GM12873 (cell line): ENCODE results near the gene PAQR4.

Experiments
- TF ChIP-seq, protein P1 (sequence below): IDR thresholded peaks from 2 replicates; pipeline ENCODE4 v1.5.1; 2012; ENCODE audit warnings: low read depth, mild to moderate bottlenecking, moderate library complexity, low read length, control low read depth; ENCODE audit not compliant: insufficient read depth; ENCODE audit errors: missing control alignments

Gene PAQR4

DNA sequence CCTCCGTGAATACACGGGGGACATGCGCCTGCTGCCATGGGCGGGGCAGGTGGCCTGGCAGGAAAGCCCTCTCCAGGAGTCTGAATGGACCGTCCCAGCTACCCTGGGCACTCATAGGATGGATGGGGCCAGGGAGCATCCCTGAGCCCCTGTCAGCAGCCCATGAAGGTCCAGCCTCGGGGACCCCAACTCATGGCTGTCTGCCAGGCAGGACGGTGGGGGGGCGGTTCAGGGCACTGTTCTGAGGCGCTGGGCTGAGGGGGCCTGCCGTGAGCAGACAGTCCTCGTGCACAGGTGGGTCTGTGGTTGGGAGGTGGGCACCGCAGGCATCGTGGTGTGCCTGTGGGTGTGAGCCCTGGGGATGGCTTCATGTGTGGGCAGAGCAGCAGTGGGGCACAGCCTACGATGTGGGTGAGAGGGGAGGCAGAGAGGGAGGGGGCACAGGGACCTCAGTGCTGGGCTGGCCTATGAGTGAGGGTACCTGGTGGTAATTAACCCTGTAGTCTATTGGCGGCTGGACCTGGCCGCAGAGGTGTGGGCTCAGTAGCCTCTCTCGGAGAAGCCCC, 17.6 kb downstream of the PAQR4 start:
- TF ChIP-seq, protein P1, sequence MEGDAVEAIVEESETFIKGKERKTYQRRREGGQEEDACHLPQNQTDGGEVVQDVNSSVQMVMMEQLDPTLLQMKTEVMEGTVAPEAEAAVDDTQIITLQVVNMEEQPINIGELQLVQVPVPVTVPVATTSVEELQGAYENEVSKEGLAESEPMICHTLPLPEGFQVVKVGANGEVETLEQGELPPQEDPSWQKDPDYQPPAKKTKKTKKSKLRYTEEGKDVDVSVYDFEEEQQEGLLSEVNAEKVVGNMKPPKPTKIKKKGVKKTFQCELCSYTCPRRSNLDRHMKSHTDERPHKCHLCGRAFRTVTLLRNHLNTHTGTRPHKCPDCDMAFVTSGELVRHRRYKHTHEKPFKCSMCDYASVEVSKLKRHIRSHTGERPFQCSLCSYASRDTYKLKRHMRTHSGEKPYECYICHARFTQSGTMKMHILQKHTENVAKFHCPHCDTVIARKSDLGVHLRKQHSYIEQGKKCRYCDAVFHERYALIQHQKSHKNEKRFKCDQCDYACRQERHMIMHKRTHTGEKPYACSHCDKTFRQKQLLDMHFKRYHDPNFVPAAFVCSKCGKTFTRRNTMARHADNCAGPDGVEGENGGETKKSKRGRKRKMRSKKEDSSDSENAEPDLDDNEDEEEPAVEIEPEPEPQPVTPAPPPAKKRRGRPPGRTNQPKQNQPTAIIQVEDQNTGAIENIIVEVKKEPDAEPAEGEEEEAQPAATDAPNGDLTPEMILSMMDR: no peak

DNA sequence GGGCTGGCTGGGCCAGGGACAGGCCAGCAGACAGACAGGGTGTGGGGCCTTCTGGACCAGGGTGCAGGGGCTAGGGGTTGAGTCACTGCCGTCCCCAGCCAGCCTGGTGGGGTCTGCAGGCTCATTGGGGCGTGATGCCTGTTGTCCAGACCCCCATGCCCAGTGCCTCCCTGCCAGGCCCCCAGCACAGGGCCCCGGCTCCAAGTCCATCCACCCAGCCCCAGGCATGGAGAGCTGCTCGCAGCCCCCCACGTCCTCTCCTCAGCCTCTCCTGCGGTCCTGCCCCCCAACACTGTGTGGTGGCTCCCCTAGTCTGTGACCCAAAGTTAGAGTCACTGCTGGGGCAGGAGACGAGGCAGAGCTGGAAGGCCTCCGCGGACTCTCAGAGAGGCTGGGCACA, 18.1 kb downstream of the PAQR4 start:
- TF ChIP-seq, protein P1: no peak

DNA sequence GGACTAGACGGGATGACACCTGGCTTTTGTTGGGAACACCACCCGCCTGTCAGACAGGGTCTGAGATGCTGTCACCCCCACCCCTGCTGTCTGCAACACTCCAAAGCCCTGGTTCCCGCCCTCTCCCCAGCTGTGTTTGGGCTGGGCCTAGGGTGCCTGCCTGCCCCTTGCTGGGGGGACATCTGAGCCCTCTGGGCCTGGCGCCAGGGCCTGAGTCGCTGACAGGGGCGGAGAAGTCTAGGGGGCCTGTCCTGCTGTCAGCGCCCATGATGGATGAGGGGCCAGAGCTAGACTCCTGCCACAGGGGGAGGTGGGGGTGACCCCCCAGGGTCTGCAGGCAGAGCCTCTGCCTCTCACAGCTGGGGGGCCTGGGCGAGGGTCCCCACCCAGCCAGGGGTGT, 18.7 kb downstream of the PAQR4 start:
- TF ChIP-seq, protein P1: no peak

DNA sequence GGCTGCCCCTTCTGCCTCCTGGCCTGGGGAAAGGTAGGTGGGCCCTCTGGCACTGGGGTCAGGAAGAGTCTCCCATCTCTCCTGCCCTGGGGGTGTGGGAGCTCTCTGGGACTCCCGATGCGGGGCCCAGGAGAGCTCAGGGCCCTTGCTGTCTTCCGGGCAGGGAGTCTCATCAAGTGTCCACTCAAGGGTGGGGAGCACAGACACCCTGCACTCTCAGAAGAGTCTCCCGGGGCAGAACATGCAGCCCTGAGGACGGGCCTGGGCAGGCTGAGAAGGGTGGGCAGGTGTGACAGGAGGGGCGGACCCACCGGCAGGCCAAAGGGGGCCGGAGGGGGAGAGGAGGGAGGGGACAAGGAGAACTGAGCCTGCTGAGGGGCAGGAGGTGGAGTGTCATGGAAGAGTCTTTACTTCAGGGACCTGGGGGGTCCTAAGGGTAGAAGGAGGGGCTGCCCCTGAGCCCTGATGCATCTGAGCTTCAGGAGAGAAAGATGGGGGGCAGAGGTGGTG, 19.5 kb downstream of the PAQR4 start:
- TF ChIP-seq, protein P1: no peak

DNA sequence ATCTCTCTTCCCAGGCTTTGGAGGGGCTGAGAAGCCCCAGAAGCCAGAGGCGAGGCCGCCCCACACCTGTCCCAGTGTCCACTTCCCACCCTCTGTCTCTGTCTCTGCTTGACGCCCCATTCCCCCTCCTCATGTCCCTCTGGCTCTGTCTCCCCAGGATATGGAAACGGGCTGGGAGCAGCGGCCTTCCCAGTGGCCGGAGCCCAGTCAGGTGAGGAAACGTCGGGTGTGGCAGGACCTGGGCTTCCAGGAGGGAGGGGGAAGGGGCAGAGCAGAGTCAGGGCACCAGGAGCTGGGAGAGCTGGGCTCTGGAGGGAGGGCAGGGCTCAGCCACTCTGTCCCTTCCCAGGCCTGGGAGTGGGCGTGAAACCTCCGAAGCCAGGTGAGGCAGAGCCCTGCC, 21.7 kb downstream of the PAQR4 start:
- TF ChIP-seq, protein P1: no peak

DNA sequence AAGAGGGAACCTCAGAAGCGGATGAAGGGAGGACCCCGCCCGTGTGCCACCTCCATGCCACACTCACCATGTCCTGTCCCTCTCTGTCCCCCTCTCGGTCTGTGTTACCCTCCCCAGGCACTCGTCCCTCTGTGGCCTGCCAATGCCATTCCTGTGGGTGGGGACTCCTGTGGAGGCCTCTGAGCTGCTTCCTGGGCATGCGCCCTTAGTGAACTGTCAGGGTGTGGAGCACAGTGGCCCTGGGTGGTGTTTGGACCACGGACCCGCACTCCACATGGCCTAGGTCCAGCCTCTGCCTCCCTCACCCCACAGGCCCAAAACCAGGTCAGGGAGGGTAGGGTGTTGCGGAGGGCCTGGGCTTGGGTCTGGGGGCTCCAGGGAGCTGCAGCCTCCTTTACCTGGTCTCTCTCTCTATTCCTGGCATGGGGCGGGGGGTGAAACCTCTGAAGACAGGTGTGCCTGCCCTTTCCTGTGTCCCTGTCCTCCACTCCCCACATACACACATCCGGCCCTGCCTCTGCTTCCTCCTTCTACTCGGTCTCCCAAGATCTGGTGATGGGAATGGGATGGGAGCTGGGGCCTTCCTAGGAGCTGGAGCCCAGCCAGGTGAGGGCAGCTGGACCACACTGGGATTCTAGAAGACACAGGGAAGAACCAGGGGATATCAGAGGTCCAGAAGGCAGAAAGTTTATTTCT, 22.6 kb downstream of the PAQR4 start:
- TF ChIP-seq, protein P1: no peak

DNA sequence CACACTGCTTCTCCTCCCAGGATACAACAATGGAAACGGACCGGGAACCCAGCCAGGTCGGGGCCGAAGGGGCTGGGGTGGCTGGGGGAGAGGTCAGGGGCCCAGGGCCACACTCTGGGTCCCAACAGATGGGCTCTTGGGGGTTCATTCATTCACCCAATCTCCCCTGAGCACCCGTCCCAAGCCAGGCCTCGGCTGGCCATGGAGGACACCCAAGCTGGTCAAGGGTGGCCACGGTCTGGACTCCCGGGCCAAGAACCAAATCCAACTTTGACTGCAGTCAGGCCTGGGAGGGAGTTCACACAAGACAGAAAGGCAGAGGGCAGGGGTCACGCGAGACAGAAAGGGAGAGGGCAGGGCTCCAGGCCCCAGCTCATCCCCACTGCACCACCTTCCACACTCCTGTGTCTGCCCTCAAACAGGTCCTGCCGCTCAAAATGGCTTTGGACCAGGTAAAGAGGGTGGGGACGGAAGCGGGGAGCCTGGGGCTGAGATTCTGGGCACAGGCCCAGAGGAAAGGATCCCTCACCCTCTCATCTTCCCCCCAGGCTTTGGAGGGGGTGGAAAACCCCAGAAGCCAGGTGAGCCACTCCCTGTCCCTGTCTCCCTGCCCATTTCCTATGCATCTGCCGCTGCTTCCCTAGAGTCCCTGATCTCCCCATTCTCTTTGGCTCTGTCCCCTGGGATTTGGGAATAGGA, 23.4 kb downstream of the PAQR4 start:
- TF ChIP-seq, protein P1: no peak
